ENCODE measurements around the gene AOPEP.
"Not testable (repeated sequence)": the region's sequence is repeated elsewhere in the genome, so short reads cannot be mapped to it uniquely, and the experiment has no call there.

The AOPEP gene

GRCh38 chr9:94872891-94873511 lies 146.5 kb downstream of the AOPEP start:
- no peak for DNase-seq

GRCh38 chr9:94874316-94874715 lies 147.8 kb downstream of the AOPEP start:
- DNase-seq = no peak

- peak; percentile 53 for DNase-seq
Observed at GRCh38 chr9:94875300-94876020, 149.0 kb downstream of the AOPEP start.

DNA sequence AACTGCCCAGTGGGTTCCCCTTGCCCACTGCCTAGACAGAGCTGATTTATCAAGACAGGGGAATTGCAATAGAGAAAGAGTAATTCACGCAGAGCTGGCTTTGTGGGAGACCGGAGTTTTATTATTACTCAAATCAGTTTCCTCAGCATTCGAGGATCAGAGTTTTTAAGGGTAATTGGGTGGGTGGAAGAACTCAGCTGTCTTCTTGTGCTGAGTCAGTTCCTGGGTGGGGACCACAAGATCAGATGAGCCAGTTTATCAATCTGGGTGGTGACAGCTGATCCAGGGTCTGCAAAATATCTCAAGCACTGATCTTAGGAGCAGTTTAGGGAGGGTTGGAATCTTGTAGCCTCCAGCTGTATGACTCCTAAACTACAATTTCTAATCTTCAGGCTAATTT lies 152.3 kb downstream of the AOPEP start:
- DNase-seq = not testable (repeated sequence)

DNA sequence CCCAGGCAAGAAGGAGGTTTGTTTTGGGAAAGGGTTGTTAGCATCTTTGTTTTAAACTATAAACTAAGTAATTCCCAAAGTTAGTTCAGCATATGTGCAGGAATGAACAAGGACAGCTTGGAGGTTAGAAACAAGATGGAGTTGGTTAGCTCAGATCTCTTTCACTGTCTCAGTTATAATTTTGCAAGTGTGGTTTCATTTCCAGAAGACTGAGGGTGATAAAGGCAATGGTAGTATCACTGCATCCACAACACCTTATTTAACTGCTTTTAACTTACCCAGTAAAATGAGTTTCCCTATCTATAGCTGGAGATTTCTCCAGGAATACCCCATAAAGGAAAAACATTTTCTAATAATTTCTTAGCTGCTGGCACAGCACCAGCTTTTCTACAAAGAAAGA lies 152.7 kb downstream of the AOPEP start:
- DNase-seq = no peak

DNA sequence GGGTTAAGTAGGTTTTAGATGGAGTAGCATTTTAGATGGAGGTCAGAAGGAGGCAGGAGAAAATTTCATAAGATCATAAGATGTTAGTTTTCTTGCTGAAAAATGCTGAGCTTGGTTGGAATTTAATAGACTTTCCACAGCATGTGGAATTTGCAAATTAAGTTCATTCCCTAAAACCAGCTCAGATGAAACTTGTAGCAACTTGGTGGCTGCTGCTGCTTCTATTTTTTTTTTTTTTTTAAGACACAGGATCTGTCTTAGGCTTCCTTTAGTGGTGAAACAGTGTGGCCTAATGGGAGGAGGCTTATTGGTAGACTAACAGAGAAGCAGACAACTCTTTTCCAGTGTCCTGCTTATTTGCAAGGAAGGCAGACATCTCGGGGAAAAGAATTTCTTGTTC lies 154.5 kb downstream of the AOPEP start:
- DNase-seq = no peak

DNA sequence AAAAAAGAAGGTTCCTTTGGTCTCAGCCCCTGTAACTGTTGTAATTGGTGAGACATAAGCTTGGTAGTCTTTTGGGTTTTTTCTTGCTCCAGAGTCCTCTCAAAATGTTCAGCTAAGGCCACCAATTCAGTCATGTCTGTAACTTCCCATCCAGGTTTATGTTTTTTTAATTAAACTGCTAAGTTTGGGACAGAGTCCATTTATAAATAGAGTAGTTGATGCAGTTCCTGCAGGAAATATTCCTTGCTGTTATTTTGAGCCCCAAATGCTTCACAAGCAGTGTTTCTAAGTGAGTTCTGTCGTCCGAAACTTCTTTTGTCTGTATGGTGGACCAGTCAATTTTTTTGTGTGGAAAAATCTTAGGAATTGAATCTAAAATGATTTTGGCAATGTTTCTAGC lies 155.0 kb downstream of the AOPEP start:
- DNase-seq = no peak

GRCh38 chr9:94881940-94882339 lies 155.4 kb downstream of the AOPEP start:
- peak; percentile 79 for DNase-seq

DNA sequence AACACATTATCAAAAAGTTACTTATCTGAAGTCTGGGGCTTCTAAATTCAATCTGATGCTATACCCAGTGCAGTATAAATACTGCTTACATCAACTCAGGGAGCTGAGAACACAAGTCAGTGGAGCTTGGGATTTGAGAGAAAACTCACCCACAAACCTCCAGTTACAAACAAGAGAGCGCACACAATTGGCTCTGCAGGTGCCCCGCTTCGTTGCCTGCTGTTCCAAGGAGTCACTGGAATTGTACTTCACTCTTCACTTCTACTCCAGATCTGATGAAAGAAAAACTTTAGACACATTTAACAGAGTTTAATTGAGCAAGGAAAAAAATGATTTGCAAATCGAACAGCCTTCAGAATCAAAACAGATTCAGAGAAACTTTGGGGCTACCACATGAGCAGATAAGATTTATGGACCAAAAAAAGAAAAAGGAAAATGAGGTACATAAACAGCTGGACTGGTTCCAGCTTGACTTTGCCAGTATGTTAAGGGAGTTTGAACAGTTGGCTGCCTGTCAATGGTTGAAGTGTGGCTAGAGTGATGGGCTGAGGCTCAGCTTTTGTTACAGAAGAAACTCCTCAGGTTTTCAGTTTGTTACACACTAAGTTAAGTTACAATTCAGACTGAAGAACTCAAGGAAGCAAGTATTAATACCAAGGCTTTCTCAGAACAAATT lies 156.6 kb downstream of the AOPEP start:
- DNase-seq = no peak

DNA sequence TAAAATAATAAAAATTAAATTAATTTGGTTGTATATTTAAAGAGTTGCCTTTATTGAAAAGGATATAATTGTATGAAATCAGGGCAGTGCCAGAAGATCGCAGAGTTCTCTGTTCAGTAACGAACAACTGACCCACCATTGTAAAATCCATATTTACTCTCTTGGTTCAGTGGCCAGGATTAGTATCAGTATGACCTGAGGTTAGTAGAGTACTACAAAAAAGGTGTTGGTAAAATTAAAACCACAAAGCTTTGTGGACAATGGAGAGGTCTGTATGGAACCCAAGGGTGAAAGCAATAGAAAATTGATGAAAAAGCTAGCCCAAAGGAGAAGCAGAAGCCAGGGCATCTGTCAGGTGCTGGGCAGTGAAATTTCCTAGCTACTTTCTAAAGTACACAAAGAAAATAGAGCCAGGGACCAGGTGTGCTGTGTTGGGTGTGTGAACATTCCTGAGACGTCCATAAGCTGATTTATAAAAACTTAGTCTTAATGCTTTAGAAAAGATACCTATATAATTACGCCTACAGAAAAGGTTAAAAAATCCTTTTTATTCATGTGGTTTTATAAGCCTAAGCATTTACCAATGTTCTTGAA lies 159.5 kb downstream of the AOPEP start:
- DNase-seq = no peak

DNA sequence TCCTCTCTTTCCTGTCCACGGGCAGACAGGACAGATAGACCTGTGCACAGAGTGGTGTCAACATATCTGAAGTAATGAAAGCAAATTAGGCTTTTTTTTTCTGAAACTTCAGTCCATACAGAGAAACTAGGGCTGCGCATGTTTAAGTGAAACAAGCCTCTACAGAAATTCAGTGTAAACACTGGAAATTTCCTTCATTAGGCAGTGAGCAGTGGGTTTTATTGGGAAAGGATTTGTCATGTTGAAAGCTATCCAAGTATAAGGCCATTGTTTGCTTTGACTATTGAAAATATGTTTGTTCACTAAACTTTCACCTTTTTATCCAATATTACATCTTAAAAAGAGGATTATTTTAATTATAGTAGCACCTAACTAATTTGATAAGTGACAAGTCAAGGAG lies 161.2 kb downstream of the AOPEP start:
- no peak for DNase-seq

- peak; percentile 86 for DNase-seq
Observed at GRCh38 chr9:94888775-94889174, 162.3 kb downstream of the AOPEP start.

- DNase-seq = no peak
Observed at GRCh38 chr9:94889628-94890027, 163.1 kb downstream of the AOPEP start.

DNA sequence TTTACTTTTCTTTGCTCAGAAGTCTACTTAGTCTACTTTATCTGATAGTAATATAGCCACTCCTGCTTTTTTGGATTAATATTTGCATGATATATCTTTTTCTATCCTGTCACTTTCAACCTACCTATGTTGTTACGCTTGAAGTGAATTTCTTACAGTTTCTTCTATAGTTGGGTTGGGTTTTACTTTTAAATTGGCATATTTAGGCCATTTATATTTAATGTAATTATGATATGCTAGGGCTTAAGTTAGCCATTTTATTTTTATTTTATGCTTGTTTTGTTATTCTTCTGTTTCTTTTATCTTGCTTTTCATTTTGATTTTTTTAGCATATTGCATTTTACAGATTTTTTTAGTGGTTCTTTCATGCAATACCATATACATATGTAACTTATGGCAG lies 164.7 kb downstream of the AOPEP start:
- DNase-seq = no peak

GRCh38 chr9:94892675-94893074 lies 166.2 kb downstream of the AOPEP start:
- no peak for DNase-seq

- DNase-seq = no peak
Observed at GRCh38 chr9:94894094-94894699, 167.7 kb downstream of the AOPEP start.

DNA sequence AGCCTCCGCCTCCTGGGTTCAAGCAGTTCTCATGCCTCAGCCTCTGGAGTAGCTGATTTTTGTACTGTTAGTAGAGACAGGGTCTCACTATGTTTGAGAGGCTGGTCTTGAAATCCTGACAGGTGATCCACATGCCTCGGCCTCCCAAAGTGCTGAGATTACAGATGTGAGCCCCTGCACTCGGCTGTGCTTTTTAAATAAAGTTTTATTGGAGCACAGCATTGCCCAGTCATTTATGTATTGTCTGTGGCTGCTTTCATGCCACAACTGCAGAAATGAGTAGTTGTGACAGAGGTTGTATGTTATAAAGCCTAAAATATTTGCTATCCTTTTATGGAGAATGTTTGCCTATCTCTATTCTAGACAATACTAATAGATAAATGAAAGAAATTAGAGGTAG lies 169.2 kb downstream of the AOPEP start:
- DNase-seq = no peak

GRCh38 chr9:94896512-94896911 lies 170.0 kb downstream of the AOPEP start:
- no peak for DNase-seq

DNA sequence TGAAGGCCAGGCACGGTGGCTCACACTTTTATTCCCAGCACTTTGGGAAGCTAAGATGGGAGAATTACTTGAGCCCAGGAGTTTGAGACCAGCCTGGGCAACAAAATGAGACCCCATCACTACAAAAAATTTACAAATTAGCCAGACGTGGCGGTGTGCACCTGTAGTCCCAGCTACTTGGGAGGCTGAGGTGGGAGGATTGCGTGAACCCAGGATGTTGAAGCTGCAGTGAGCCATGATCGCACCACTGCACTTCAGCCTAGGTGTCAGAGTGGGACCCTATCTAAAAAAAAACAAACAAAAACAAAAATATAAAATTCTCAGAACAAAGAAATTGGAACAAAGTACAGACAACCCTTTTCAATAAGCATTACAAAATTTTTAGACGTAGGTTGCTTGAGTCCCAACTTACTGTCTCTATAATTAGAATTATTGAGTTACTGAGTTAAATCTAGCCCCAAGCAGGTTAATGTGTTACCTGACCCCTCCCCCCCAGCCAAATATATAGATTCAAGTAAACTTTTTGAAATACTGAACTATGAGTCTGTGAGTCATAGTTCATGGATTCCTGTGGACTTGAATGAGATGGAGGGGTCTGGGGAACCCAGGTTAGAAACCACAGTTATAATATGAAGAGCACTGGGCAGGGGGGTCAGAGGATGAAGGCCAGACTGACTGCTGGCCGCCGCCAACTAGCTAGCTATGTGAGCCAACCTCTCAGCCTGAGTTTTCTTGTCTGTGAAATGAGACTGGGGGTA lies 173.1 kb downstream of the AOPEP start:
- DNase-seq = no peak

DNA sequence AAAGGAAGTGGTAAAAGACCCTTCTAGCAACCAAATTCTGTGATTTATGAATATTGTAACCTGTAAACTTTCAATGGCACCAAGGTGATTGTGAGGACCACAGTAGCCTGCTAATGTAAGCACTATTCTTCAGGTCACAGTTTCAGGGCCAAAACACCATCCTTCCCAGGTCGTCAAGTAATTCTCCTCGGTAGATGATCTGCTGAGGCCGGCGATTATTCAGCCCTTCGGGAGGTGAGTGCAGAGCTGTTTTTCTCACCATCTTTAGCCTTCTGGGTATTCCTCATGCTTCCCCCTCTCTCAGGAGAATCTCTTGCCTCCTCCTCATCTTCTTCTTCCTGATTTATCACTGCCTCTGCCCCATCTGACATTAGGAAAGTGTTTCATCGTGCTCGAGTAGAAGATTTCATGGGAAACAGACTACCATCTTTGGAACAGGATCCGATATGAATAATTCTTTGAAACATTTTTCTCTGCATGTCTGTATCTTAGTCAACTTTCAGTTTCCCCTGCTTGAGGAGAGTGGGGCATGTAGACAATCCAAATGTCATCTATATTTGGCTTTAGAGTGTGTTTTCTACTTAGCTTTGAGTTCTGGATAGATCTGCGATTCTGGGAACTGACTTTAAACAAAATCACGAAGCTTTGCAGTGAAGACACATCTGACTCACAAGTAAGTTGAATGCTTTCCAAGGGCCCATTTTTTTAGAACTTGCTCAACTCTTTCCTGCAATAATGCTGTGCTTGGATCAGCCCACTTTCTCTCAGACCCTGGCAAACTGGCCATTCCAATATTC lies 173.9 kb downstream of the AOPEP start:
- DNase-seq = peak; percentile 37

- DNase-seq = no peak
Observed at GRCh38 chr9:94901019-94901363, 174.5 kb downstream of the AOPEP start.

DNA sequence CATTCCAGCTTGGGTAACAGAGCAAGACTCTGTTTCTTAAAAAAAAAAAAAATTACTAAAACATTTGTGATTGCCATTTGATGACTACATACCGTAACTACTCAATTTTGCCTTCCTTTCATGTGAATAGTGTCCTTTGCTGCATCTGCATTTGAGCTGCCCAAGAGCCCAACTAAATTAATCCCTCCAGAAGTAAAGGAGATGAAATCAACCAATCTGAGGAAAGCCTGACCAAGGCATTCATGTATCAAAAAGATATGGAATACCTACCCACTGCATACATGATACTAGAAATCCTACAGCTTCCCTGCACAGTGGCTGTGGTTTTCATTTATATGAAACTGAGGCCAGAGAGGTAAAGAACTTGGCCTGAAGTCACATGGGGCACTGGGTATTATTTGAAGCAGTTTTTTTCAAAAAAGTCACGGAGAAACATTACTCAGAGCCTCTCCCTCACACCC lies 177.5 kb downstream of the AOPEP start:
- DNase-seq = no peak

All from MV-4-11 (cell line).